Fibroblast of lung (primary cell): Measurements from ENCODE around the gene U2AF1L4.

ENCODE experiments used
- EZH2 ChIP-seq: IDR thresholded peaks from 2 replicates; pipeline ENCODE4 v1.5.1; 2012; ENCODE audit warnings: low read length, control low read depth, mild to moderate bottlenecking; ENCODE audit errors: missing control alignments
- TF ChIP-seq, protein P1 (sequence below), 2 donors: IDR thresholded peaks in 1 of 2; conservative IDR thresholded peaks in 1 of 2; 1 replicate in 1 of 2; 2 replicates in 1 of 2; pipeline ENCODE4 v1.5.1; 2011 to 2012; ENCODE audit warnings: low read length in 2 of 2, control low read depth in 1 of 2, inconsistent platforms in 1 of 2, low read depth in 1 of 2, mild to moderate bottlenecking in 1 of 2

DNA sequence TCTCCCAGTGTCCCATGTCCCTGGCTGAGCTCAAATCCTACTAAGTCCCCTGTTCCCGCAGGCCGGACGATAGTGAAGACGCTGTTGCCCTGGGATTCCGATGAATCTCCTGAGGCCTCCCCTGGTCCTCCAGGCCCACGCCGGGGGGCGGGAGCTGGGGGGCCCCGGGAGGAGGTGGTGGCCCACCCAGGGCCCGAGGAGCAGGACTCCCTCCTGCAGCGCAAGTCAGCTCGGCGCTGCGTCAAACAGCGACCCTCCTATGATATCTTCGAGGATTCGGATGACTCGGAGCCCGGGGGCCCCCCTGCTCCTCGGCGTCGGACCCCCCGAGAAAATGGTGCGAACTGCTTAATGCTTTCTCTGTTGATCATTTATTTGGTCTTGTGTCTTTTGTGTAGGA lies 21.5 kb downstream of the U2AF1L4 start:
- TF ChIP-seq, protein P1, sequence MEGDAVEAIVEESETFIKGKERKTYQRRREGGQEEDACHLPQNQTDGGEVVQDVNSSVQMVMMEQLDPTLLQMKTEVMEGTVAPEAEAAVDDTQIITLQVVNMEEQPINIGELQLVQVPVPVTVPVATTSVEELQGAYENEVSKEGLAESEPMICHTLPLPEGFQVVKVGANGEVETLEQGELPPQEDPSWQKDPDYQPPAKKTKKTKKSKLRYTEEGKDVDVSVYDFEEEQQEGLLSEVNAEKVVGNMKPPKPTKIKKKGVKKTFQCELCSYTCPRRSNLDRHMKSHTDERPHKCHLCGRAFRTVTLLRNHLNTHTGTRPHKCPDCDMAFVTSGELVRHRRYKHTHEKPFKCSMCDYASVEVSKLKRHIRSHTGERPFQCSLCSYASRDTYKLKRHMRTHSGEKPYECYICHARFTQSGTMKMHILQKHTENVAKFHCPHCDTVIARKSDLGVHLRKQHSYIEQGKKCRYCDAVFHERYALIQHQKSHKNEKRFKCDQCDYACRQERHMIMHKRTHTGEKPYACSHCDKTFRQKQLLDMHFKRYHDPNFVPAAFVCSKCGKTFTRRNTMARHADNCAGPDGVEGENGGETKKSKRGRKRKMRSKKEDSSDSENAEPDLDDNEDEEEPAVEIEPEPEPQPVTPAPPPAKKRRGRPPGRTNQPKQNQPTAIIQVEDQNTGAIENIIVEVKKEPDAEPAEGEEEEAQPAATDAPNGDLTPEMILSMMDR (conservative IDR thresholded peaks at IDR 0.05 in 1 of 2, IDR thresholded peaks at IDR 0.05 in 1 of 2; ENCODE audit: low read depth in 1 of 2, low read length in 2 of 2), result no peak
- TF ChIP-seq EZH2, result no peak
